Adrenal gland (tissue), 12 donors: ENCODE results near the gene RNF212. TPM values are rescaled to one million over a fixed set of nuclear protein-coding genes. Genes with fewer than 3 reads are reported as not detected.

ENCODE experiments used
- DNase-seq, 7 donors: peaks; one replicate each; pipeline ENCODE4 v3.0.0-alpha.2; 2019 to 2020
- H3K27ac ChIP-seq, 5 donors: fragments of 200-600 bp; sonication (generic) in 4 of 5; 1 replicate in 3 of 5; 2 replicates in 2 of 5; pipeline versions ENCODE4 v1.5.1 to v1.8.0; 2016 to 2020; ENCODE audit warnings: mild to moderate bottlenecking in 1 of 5
- H3K27me3 ChIP-seq: fragments of 200-600 bp; 2 replicates; pipeline ENCODE4 v1.8.0; 2021
- H3K36me3 ChIP-seq, 2 donors: fragments of 200-600 bp; replicated peaks in 1 of 2; 1 replicate in 1 of 2; 2 replicates in 1 of 2; pipeline versions ENCODE4 v1.5.1 to v1.8.0; 2018 to 2022
- H3K4me1 ChIP-seq, 2 donors: fragments of 200-600 bp; replicated peaks in 1 of 2; 1 replicate in 1 of 2; 2 replicates in 1 of 2; pipeline versions ENCODE4 v1.5.1 to v1.8.0; 2018 to 2021
- H3K4me3 ChIP-seq, 4 donors: fragments of 200-600 bp; sonication (generic) in 3 of 4; one replicate each; pipeline ENCODE4 v1.5.1; 2016 to 2018
- H3K9me3 ChIP-seq, 3 donors: fragments of 200-600 bp; sonication (generic) in 1 of 3; replicated peaks in 1 of 3; 1 replicate in 2 of 3; 2 replicates in 1 of 3; pipeline versions ENCODE4 v1.5.1 to v1.8.0; 2016 to 2021
- POLR2A ChIP-seq, 2 donors: fragments of 450-650 bp; IDR thresholded peaks; one replicate each; pipeline ENCODE4 v1.6.1; 2017; ENCODE audit warnings: antibody characterized with exemption in 2 of 2, mild to moderate bottlenecking in 2 of 2, moderate library complexity in 1 of 2
- WGBS, 4 donors: extraction: QIAGEN DNeasy Blood & Tissue Kit in 2 of 4; methylation state at CpG; one replicate each; pipeline versions ENCODE4 v1.1.5 to v1.1.7; 2013 to 2017; 5-methylcytosine and 5-hydroxymethylcytosine counted together
- intact Hi-C, 2 donors: fragments of 100-400 bp; cut with DNase I; formaldehyde crosslinking; loops; one replicate each; pipeline versions ENCODE4 v1.14.1 to v1.15.0; 2022 to 2023
- polyA plus RNA-seq, 3 donors: library from polyadenylated mRNA; stranded (reverse); fragments of 200-250 nt in 2 of 3; fragments of 350-450 nt in 1 of 3; fragmentation: Illumina TruSeq in 1 of 3; extraction: RNeasy Lipid Tissue Mini Kit (QIAGEN cat#74804) in 1 of 3; gene quantifications; one replicate each; pipeline ENCODE4 v1.2.3, GENCODE V29; 2013 to 2014
- total RNA-seq, 9 donors: library from RNA; depleted of rRNA in 4 of 9; stranded (reverse); fragments of >200 nt in 4 of 9; fragments of 120-200 nt in 1 of 9; fragmentation: NEBNext Ultra II Directional in 1 of 9; extraction: Animal tissue kit (Norgen Biotek cat#: 25700) in 1 of 9; gene quantifications; one replicate each; pipeline versions ENCODE4 v1.1.0 to v1.2.4, GENCODE V29; 2013 to 2023
- TF ChIP-seq, protein P1 (sequence below), 6 experiments: fragments of 450-650 bp in 4 of 6; fragments of 200-600 bp in 2 of 6; sonication (generic) in 1 of 6; IDR thresholded peaks; 1 replicate in 5 of 6; 2 replicates in 1 of 6; pipeline versions ENCODE4 v1.5.1 to v1.8.0; 2016 to 2021; ENCODE audit warnings: antibody characterized with exemption in 6 of 6, mild to moderate bottlenecking in 2 of 6, moderate library complexity in 1 of 6
- donor health status: healthy with polysubstance abuse.
- donor health status: Bipolar disorder and iron deficiency.
- donor health status: DM: yes; HTN: yes; CAD: no.
- donor health status: DM: no; HTN: no; CAD: no.
- donor health status: DM: no; HTN: no; CAD: no.
- donor health status: DM: yes; HTN: yes; CAD: no.

RNF212 gene
- total and polyA plus RNA-seq, 12 donors: 1.3 to 9.5 (median 2.4) TPM; not detected in 1

DNA sequence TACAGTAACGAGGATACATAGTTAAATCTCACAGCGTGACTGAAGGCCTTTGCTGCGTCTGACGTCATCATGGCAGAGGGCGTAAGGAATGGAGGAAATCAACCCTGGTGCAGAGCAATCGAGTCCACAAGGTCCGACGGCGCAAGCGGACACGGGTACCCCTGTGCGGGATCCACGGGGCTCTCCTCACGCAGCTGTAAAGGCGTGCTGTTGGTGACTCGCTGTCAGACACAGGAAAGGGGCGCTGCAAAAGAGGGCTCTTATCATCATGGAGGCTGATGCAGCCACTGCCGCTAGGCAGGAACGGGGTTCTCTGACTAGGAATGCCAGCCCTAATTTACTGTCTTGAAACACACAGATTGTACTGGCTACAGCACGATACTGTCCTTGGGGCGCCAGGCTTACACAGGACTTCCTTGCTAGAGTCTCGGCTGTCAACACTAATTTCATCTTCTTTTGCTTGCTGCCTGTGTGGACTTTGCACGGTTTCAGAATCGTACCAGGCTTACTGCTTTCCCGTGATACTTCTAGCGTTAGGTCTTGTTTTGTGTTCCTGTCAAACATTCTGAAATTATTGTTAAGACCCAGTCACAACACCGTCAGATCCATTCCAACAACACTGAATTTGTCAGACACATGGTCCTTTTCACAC, 13.6 kb downstream of the RNF212 start:
- no peaks in the 10 kb centered on the region for H3K4me1 ChIP-seq
- H3K36me3 ChIP-seq: no peaks in the 10 kb centered on the region
- 81 to 90% (median 88%) methylated on average over 27 of the region's 27 CpGs for WGBS, 4 donors
- no peak overlapping the region for H3K27ac ChIP-seq
- no peaks in the 10 kb centered on the region for H3K27me3 ChIP-seq
- TF ChIP-seq, protein P1, sequence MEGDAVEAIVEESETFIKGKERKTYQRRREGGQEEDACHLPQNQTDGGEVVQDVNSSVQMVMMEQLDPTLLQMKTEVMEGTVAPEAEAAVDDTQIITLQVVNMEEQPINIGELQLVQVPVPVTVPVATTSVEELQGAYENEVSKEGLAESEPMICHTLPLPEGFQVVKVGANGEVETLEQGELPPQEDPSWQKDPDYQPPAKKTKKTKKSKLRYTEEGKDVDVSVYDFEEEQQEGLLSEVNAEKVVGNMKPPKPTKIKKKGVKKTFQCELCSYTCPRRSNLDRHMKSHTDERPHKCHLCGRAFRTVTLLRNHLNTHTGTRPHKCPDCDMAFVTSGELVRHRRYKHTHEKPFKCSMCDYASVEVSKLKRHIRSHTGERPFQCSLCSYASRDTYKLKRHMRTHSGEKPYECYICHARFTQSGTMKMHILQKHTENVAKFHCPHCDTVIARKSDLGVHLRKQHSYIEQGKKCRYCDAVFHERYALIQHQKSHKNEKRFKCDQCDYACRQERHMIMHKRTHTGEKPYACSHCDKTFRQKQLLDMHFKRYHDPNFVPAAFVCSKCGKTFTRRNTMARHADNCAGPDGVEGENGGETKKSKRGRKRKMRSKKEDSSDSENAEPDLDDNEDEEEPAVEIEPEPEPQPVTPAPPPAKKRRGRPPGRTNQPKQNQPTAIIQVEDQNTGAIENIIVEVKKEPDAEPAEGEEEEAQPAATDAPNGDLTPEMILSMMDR (IDR thresholded peaks at IDR 0.05): no peak
- no peak for TF ChIP-seq POLR2A (IDR thresholded peaks at IDR 0.05)
- DNase-seq: peak in 2 of 7 donors; percentile 16 to 42
- no peak overlapping the region for H3K4me3 ChIP-seq
- H3K9me3 ChIP-seq: no peaks in the 10 kb centered on the region
- intact Hi-C loops: no loop called here

DNA sequence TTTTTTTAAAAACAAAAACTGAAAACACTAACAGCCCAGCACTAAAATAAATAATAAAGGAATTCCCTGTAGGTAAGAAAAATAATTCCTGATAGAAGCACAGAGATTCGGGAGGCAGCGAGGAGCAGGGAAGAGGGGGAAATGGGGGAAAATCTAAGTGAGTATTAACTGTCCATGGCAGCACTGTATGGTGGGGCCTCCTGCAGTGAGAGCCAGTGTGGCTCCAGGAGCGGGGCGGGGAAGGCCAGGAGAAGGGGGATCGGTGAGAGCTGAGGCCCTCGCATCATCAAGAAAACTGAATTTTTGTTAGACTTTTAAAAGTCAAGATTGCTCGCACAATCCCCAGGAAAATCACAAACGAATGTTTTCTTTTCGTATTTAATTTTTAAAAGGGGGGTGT, 14.1 kb downstream of the RNF212 start:
- H3K27me3 ChIP-seq: no peaks in the 10 kb centered on the region
- H3K27ac ChIP-seq: no peak overlapping the region
- 87 to 90% (median 89%) methylated on average over 9 of the region's 9 CpGs for WGBS, 4 donors
- intact Hi-C loops: no loop called here
- H3K36me3 ChIP-seq: no peaks in the 10 kb centered on the region
- no peak overlapping the region for H3K4me3 ChIP-seq
- DNase-seq: peak in 1 of 7 donors; percentile 5
- H3K4me1 ChIP-seq: no peaks in the 10 kb centered on the region
- TF ChIP-seq, protein P1 (IDR thresholded peaks at IDR 0.05): no peak
- TF ChIP-seq POLR2A (IDR thresholded peaks at IDR 0.05): no peak
- no peaks in the 10 kb centered on the region for H3K9me3 ChIP-seq

DNA sequence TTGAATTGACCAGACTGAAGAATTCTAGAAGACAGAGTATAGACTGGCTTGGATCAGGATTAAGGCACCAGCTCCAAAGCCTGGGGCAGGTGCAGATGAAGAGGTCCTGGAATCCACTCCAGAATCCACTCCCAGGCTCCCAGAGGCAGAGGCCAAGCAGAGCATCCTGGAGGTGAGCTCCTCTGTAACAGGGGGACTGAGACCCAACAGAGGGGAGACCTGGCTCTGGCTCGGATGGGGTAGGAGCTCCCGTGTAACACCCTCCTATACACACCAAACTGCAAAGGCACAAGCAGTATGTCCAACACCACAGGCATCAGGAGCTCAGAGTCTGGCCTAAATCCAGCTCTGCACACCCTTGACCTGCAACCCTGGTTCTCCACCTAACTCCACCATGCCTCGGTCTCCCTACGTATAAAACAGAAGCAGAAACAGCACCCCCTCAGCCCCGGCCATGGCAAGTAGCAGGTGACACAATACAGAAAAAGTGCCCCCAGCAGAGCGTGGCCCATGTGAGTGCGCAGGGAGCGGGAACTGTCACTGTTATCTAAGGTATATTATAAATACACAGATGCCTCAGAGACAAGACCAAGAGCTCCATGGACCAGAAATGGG, 14.9 kb downstream of the RNF212 start:
- H3K4me3 ChIP-seq: no peak overlapping the region
- H3K27me3 ChIP-seq: no peaks in the 10 kb centered on the region
- 91 to 98% (median 94%) methylated on average over 6 to 8 of the region's 8 CpGs for WGBS, 4 donors
- H3K27ac ChIP-seq: no peak overlapping the region
- DNase-seq: peak in 2 of 7 donors; percentile 18 to 40
- intact Hi-C loops: no loop called here
- TF ChIP-seq, protein P1 (IDR thresholded peaks at IDR 0.05): no peak
- TF ChIP-seq POLR2A (IDR thresholded peaks at IDR 0.05): no peak
- H3K36me3 ChIP-seq: no peaks in the 10 kb centered on the region
- no peaks in the 10 kb centered on the region for H3K9me3 ChIP-seq
- H3K4me1 ChIP-seq: no peaks in the 10 kb centered on the region

GRCh38 chr4:1097553-1097952, 15.8 kb downstream of the RNF212 start:
- Histone ChIP-seq H3K27ac (no peak overlapping the region), H3K4me3 (no peak overlapping the region), H3K27me3 (no peaks in the 10 kb centered on the region), H3K9me3 (no peaks in the 10 kb centered on the region), H3K4me1 (no peaks in the 10 kb centered on the region), H3K36me3 (no peaks in the 10 kb centered on the region)
- intact Hi-C loops: no loop called here
- WGBS, 4 donors: 86 to 96% (median 90%) methylated on average over 9 of the region's 9 CpGs
- peak in 2 of 7 donors; percentile 4 to 9 for DNase-seq
- TF ChIP-seq, protein P1 (IDR thresholded peaks at IDR 0.05): no peak
- TF ChIP-seq POLR2A (IDR thresholded peaks at IDR 0.05): no peak
